ENCODE results near the gene CNTN2. TPM values are rescaled to one million over a fixed set of nuclear protein-coding genes. Genes with fewer than 3 reads are reported as not detected.

Gene CNTN2
- total RNA-seq, 1 donor, result not detected

GRCh38 chr1:205030896-205031295, 12.1 kb upstream of the CNTN2 start:
- no peak overlapping the region for H3K4me3 ChIP-seq (ENCODE audit: low read depth, low read length)
- DNase-seq (ENCODE audit: low read depth), result no peak
- TF ChIP-seq CTCF (IDR thresholded peaks at IDR 0.05; ENCODE audit: insufficient read depth, low read depth, low read length), result no peak

GRCh38 chr1:205032508-205032907, 10.5 kb upstream of the CNTN2 start:
- no peak for TF ChIP-seq CTCF (IDR thresholded peaks at IDR 0.05; ENCODE audit: insufficient read depth, low read depth, low read length)
- H3K4me3 ChIP-seq (ENCODE audit: low read depth, low read length), result no peak overlapping the region

GRCh38 chr1:205037539-205037938, 5.5 kb upstream of the CNTN2 start:
- no peak overlapping the region for H3K4me3 ChIP-seq (ENCODE audit: low read depth, low read length)
- no peak for TF ChIP-seq CTCF (IDR thresholded peaks at IDR 0.05; ENCODE audit: insufficient read depth, low read depth, low read length)
- no peak for DNase-seq (ENCODE audit: low read depth)

More at GRCh38 chr1:205032508-205032907, 10.5 kb upstream of the CNTN2 start:
- DNase-seq (ENCODE audit: low read depth), result no peak

GRCh38 chr1:205038132-205038786, 4.8 kb upstream of the CNTN2 start:
- H3K4me3 ChIP-seq (ENCODE audit: low read depth, low read length), result no peak overlapping the region
- no peak for DNase-seq (ENCODE audit: low read depth)
- TF ChIP-seq CTCF (IDR thresholded peaks at IDR 0.05; ENCODE audit: insufficient read depth, low read depth, low read length), result no peak

- no peak for TF ChIP-seq CTCF (IDR thresholded peaks at IDR 0.05; ENCODE audit: insufficient read depth, low read depth, low read length)
- DNase-seq (ENCODE audit: low read depth), result no peak
- H3K4me3 ChIP-seq (ENCODE audit: low read depth, low read length), result no peak overlapping the region
Measured at GRCh38 chr1:205041001-205041715, 1.9 kb upstream of the CNTN2 start.

GRCh38 chr1:205041998-205042910, 758 bp upstream of the CNTN2 start:
- TF ChIP-seq CTCF (IDR thresholded peaks at IDR 0.05; ENCODE audit: insufficient read depth, low read depth, low read length), result no peak
- no peak for DNase-seq (ENCODE audit: low read depth)
- no peak overlapping the region for H3K4me3 ChIP-seq (ENCODE audit: low read depth, low read length)

Measured in fibroblast of villous mesenchyme (primary cell).